Stimulated activated CD4-positive, alpha-beta T cell treated with anti-CD3 and anti-CD28 coated beads, Interleukin-1b, Interleukin-23, amount 100 ng/mL, for 4 hours (primary cell): ENCODE measurements around the gene SPTBN1.

Experiments used
- DNase-seq, 2 donors: peaks; one replicate each; pipeline ENCODE4 v3.0.0-alpha.2; 2020; ENCODE audit warnings: low read depth in 2 of 2

Gene SPTBN1

DNA sequence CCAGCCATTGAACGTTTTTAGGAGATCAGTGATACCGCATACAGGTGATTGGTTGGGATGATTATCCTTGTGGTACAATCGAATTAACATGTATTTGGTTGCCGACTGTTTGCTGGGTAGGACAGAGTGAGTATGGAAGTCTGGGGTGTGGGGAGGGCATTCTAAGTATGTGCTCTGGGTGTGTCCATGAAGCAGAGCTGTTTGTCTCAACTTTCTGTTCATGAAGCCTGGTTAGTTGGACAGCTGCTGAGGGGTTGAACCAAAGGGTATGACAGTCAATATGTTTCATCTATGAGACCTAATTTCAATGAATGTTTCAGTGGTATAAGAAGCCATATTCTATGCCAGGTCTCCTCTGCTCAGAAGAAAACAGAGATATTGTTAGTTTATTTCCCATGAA, 21.9 kb upstream of the SPTBN1 start:
- DNase-seq: no peak

GRCh38 chr2:54434711-54435110, 21.4 kb upstream of the SPTBN1 start:
- no peak for DNase-seq

- no peak for DNase-seq
These were observed 20.6 kb upstream of the SPTBN1 start for GRCh38 chr2:54435325-54436226.

DNA sequence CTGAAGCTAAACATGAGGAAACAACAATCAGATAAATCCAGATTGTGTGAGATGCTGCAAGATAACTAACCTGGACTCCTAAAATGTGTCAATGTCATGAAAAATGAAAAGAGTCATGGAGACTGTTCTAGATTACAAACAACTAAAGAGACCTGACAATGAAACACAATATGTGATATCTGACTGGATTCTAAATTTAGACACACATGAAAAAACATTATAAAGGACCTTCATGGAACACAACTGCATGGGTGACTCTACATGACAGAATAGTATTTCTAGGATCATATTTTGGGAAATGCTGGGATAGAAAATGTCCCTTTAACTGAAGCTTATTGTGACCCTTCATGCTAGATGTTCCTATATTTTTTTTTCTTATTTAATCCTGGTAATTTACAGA, 18.5 kb upstream of the SPTBN1 start:
- no peak for DNase-seq

- no peak for DNase-seq
These were observed 17.9 kb upstream of the SPTBN1 start for GRCh38 chr2:54438271-54438670.

GRCh38 chr2:54439582-54439981, 16.5 kb upstream of the SPTBN1 start:
- DNase-seq: no peak

GRCh38 chr2:54440050-54440449, 16.1 kb upstream of the SPTBN1 start:
- DNase-seq: no peak

- DNase-seq: no peak
These were observed 11.6 kb upstream of the SPTBN1 start for GRCh38 chr2:54444503-54444902.

- DNase-seq: no peak
These were observed 10.0 kb upstream of the SPTBN1 start for GRCh38 chr2:54446122-54446521.

DNA sequence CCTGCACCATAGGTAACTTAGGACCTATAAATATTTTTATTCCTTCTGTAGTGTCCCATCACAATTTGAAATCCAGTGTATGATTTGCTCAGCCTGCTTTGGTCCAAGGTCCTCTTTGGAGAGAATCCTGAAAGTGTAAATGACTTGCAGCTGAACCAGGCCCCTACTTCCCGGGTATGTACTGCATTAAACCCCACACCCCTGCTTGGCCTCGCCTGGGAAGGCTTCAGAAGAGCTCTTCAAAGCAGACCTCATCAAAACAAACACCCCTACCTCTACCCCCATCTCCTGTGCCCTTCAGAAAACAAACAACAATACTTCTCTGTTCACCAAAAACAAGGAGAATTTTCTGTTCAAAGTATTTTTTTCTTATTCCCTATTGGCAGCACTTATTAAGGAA, 9.5 kb upstream of the SPTBN1 start:
- no peak for DNase-seq

- DNase-seq: no peak
These were observed 1.5 kb upstream of the SPTBN1 start for GRCh38 chr2:54454548-54455130.

GRCh38 chr2:54455131-54455562, 980 bp upstream of the SPTBN1 start:
- DNase-seq: no peak

GRCh38 chr2:54456362-54456611, 160 bp downstream of the SPTBN1 start:
- DNase-seq: no peak

GRCh38 chr2:54456612-54457322, 640 bp downstream of the SPTBN1 start:
- DNase-seq: no peak

DNA sequence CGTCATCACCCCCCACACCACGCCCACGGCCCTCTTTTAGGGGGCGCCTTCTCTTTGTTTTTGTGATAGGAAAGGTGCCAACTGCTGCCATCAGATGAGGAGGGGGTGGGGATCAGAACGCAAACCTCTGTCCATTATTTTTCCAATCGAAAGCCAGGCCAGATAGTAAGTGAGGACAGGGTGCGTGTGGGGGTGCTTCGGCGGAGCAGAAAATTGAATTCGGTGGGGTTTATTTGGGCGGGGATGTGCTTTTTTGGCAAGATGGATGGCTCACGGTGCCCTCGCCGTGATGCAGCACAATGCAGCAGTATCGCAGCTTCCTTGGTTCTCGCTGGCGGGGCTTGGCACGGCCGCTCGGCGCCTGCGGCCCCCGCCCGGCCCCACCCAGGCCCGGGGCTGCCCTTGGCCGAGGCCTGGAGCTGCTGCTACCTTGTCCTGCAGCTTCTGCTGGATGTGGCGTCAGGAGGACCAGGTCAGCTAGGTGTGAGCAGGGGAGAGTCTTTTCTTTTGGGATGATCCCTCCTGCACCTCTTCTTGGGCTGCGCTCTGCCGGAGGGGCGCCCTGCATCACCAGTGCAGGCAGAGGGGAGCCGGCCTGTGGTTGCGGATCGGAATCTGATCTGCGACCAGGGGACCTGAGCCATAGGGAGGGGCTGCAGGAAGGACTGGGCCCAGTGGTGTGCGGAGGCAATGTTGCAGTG, 1.3 kb downstream of the SPTBN1 start:
- DNase-seq: no peak

- DNase-seq: no peak
These were observed 2.9 kb downstream of the SPTBN1 start for GRCh38 chr2:54459037-54459441.

GRCh38 chr2:54461261-54461660, 5.1 kb downstream of the SPTBN1 start:
- DNase-seq: no peak

DNA sequence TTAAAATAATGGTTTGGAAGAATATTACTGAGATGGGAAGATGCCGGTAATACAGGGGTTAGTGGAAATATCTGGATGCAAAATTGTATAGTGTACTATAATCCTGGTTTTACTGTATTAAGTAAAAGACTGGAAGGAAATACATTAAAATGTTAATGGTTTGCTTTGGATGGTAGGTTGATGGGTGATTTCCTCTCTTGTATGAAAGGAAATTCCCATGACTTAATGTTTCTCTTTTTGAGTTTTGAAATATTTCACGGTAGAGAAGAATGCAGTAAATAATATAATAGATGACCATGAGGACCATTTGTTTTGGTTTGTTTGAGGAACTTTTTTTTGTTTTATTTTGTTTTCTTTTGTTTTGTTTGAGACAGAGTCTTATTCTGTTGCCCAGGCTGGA, 8.2 kb downstream of the SPTBN1 start:
- no peak for DNase-seq

DNA sequence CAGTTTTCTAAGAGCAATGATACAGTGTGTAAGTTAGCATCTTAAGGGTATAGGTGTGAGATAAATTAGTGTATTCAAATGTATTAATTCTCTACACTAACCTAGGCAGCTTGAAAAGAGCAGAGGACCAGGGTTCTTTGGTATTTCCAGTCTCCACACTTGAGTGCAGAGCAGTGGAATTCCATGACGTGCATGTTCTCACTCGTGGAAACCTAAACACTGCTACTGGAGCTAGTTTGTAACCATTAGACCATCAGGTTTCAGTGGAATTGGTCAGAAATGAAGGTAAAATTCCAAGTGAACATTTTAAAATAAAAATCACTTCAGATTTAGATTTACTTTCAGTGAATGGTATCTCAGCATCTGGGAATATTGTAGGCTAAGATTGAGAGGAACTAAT, 9.0 kb downstream of the SPTBN1 start:
- no peak for DNase-seq

- DNase-seq: no peak
These were observed 10.7 kb downstream of the SPTBN1 start for GRCh38 chr2:54466870-54467269.

- no peak for DNase-seq
These were observed 12.5 kb downstream of the SPTBN1 start for GRCh38 chr2:54468673-54469072.

DNA sequence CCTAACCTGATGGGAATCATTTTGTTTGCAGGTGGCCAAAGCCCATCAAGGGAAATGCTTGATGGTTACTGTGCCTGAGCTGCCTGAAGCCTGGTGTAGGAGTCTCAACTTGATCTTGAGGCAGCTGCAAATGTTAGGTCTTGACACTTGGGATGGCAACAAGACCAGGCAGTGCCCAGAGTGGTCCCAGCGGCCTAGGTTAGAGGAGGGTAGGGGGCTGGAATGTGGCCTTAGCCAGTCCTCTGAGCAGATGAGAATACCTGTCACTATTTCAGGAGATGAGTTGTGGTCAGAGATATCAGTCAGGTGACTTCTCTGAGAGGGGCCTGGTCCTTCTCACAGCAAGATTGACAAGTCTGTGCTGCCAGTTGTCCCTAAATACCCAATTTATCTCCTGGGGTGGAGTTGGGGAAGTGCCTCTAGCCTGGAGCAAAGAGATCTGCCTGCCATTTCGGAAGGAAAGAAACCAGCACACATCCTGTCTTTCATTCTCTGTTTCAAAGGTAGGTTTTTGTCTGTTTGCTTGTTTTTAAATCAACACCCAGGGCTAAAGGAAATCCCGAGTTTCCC, 13.4 kb downstream of the SPTBN1 start:
- DNase-seq: no peak
